Stomach (tissue), 4 donors: ENCODE measurements around the gene CUL9.

Experiments
- EP300 ChIP-seq: sonication (generic); formaldehyde crosslinking; IDR thresholded peaks from one replicate; pipeline ENCODE4 v1.6.1; 2017; ENCODE audit warnings: antibody characterized with exemption
- POLR2A ChIP-seq, 4 donors: fragments of 450-650 bp; IDR thresholded peaks; one replicate each; pipeline ENCODE4 v1.6.1; 2016; ENCODE audit warnings: antibody characterized with exemption in 4 of 4, control low read depth in 2 of 4, mild to moderate bottlenecking in 1 of 4, moderate library complexity in 1 of 4
- POLR2AphosphoS5 ChIP-seq, 3 donors: sonication (generic); formaldehyde crosslinking; IDR thresholded peaks; one replicate each; pipeline ENCODE4 v1.6.1; 2016; ENCODE audit warnings: antibody characterized with exemption in 3 of 3
- TF ChIP-seq, protein P1 (sequence below), 7 experiments: fragments of 450-650 bp in 4 of 7; fragments of 200-600 bp in 3 of 7; sonication (generic) in 3 of 7; IDR thresholded peaks; one replicate each; pipeline ENCODE4 v1.5.1; 2016 to 2019; ENCODE audit warnings: antibody characterized with exemption in 7 of 7, control low read depth in 2 of 7, mild to moderate bottlenecking in 1 of 7

DNA sequence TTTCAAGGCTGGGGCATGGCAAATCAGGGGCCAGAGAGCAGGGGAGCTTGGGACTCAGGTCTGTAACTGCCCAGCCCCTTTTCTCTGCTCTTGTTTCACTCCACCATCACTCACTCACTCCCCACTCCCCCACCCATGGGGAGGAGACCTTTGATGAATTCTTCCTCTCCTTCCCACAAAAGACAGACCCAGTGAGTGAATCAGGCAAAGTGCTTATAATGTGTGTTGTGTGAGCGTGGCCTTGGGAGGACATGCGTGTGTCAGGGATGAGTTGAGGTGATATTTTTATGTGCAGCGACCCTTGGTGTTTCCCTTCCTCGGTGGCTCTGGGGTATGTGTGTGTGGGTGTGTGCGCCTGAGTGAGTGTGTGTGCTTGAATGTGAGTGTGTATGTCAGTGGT, 1.0 kb upstream of the CUL9 start:
- TF ChIP-seq, protein P1, sequence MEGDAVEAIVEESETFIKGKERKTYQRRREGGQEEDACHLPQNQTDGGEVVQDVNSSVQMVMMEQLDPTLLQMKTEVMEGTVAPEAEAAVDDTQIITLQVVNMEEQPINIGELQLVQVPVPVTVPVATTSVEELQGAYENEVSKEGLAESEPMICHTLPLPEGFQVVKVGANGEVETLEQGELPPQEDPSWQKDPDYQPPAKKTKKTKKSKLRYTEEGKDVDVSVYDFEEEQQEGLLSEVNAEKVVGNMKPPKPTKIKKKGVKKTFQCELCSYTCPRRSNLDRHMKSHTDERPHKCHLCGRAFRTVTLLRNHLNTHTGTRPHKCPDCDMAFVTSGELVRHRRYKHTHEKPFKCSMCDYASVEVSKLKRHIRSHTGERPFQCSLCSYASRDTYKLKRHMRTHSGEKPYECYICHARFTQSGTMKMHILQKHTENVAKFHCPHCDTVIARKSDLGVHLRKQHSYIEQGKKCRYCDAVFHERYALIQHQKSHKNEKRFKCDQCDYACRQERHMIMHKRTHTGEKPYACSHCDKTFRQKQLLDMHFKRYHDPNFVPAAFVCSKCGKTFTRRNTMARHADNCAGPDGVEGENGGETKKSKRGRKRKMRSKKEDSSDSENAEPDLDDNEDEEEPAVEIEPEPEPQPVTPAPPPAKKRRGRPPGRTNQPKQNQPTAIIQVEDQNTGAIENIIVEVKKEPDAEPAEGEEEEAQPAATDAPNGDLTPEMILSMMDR (IDR thresholded peaks at IDR 0.05), result no peak
- no peak for TF ChIP-seq POLR2A (IDR thresholded peaks at IDR 0.05)
- no peak for TF ChIP-seq POLR2AphosphoS5 (IDR thresholded peaks at IDR 0.05)
- TF ChIP-seq EP300, result no peak
